Measurements from ENCODE around the gene BCAP31.
"Not testable (repeated sequence)": the region's sequence is repeated elsewhere in the genome, so short reads cannot be mapped to it uniquely, and the experiment has no call there.

Gene BCAP31

GRCh38 chrX:153708415-153708814, 15.8 kb downstream of the BCAP31 start:
- peak; percentile 76 for DNase-seq (ENCODE audit: low spot score)

- DNase-seq (ENCODE audit: low spot score), result no peak
Observed at GRCh38 chrX:153707406-153707805, 16.8 kb downstream of the BCAP31 start.

- no peak for DNase-seq (ENCODE audit: low spot score)
Observed at GRCh38 chrX:153706799-153707198, 17.4 kb downstream of the BCAP31 start.

DNA sequence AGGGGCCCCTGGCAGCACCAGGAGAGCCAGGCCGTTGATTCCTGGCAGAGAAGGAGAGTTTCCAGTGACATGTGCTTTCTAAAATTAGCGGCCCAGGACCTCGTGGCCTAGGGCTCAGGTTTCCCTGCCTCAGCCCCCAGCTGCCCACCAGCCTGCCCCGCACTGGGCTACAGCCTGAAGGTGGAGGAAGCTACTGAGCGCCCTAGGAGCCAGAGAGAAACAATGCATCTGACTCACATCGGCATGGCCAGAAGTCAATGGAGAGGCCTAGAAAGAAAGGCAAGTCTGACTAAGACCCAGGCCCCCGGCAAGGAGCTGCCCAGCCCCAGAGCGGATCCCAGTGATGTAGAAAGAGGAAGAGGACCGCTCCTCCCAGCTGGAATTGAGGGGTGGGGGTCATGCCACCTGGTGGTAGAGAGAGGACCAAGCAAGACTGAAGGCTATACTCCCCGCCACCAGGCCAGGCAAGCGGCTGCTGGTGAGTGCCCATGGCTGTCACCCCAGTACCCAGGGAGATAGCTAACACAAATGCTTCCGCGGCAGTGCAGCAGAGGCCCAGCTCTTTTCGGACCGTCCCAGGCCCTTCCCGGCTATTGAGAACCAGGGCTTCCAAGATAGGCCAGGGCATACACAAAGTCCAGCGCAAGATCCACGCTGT, 18.7 kb downstream of the BCAP31 start:
- not testable (repeated sequence) for DNase-seq (ENCODE audit: low spot score)

GRCh38 chrX:153704631-153705402, 19.4 kb downstream of the BCAP31 start:
- not testable (repeated sequence) for DNase-seq (ENCODE audit: low spot score)

GRCh38 chrX:153704021-153704526, 20.1 kb downstream of the BCAP31 start:
- DNase-seq (ENCODE audit: low spot score), result no peak

DNA sequence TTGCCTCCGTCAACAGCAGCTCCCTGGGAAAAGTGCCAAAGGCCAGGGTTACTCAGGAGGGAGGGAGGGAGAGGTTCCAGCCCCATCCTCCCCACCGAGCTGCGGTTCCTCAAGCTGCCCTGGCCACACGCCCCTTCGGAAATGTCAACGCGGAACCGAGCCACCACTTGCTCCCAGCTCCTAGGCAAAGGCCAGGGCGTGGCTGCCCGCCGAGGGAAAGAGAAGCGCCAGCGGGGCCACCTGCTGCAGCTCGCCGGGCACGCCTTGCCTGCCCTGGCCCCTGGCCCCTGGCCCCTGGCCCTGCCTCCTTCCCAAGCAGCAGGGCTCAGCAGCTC, 21.2 kb downstream of the BCAP31 start:
- no peak for DNase-seq (ENCODE audit: low spot score)

DNA sequence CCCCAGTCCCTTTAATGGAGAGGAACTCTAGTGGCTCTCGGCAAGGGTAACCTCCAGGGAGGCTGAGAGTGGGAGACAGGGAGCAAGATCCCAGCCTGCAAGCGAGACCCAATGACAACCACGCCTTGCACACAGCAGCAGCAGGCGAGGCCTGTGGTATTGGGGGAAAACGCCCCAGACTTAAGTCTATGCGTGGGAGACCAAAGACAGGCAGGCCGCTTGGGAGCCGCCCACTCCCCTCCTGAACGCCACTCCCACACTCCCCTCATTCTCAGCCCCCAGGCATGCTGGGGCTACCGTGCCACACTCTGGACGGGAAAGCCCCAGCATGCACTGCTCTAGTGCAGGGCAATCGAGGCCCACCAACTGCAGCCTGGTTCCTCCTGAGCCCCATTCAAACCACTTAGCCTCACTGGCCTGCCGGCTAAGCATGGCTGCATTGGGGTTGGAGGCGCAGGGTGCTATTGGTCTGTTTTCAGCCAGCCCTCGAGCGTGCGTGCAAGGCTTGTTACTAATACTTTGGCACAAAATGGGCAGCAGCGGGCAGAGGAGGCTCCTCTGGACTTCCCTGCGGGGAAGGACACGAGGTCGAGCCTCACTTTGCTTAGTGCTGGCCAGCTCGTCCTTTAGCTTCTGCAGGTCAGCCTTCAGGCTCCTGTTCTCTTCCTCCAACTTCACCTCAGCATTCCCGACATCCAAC, 21.7 kb downstream of the BCAP31 start:
- DNase-seq (ENCODE audit: low spot score), result no peak

DNA sequence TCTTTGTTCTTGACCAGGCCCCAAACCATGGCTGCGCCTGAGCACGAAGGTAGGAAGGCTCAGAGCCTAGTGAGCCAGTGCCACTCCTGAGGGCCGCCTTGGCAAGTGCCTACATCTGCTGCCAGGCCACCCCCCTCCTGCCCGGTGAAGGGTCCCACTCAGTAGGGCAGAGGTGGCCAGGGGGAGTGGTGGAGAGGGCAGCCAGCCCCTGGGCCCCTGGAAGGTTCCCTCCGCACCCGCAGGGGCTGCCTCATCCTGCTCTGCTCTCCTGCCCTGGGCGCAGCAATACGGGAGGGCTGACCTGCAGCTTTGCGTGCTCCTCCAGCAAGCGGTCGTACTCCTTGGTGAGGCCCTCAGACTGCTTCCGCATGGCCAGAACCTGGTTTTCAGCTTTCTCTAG, 22.5 kb downstream of the BCAP31 start:
- DNase-seq (ENCODE audit: low spot score), result no peak

- DNase-seq (ENCODE audit: low spot score), result no peak
Observed at GRCh38 chrX:153700967-153701366, 23.2 kb downstream of the BCAP31 start.

DNA sequence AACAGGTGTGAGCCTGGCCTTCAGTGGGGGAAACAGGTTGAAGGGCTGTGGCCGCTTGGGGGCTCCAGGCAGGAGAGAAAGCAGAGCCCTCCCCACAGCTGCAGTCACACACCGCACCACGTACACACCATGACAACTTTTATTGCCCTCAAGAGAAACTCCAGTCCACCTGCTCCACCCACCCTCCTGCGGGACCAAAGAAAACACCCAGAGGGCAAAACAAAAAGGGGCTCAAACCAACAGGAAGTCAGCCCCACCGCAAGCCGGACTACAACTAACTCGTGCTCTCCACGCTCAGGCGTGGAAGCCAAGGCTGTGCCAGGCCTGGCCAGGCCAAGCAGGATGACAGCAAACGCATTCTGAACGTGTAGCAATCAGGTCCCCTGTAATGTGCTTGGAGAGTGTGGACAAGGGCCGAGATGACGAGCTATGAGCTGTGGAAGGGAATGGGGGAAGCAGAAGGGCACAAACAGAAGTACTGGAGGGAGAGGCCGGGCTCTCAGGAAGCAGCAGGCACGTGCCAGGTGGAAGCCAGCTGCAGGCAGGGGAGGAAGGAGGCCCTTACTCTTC, 23.7 kb downstream of the BCAP31 start:
- no peak for DNase-seq (ENCODE audit: low spot score)

GRCh38 chrX:153699784-153700371, 24.3 kb downstream of the BCAP31 start:
- DNase-seq (ENCODE audit: low spot score), result not testable (repeated sequence)

- not testable (repeated sequence) for DNase-seq (ENCODE audit: low spot score)
Observed at GRCh38 chrX:153699210-153699783, 24.9 kb downstream of the BCAP31 start.

DNA sequence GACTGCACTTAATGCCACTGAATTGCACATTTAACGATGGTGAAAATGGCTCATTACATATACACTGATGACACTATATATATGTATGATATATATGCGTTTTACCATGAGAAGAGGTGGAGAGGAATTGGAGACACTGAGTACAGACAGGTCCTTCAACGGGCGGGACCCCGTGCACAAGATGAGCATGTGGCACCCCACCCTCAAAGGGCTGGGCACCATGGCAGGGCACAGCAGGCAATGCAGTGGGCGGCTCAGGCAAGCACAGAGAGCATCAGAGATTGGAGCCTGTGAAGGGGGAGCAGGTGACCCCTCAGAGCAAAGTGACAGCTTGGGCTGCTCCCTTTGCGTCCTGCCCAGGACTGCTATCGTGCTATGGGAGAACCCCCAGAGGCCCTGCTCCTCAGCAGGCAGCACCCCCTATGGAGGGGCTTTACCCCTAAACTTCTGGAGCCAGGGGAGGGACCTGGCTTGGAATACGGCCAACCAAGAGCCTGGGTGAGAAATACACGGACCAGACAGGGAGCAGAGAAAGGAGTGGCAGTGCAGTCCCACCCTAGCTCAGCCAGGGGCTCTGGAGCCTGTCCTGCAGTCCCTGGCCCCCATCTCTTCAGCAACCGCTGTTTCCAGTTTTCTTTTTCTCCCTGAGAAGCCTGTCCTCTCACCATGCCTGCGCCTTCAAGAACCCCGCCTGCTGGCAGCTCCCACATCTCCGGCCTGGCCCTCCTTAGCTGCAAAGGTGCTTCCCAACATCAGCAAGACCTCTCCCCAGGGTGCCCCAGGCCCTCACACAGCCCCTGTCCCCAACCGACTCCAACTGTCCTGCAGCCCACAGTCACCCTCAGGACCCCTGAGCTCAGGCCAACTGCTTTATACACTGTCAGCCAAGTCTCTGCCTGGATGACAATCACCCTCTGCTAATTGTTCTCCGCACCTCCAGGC, 26.0 kb downstream of the BCAP31 start:
- DNase-seq (ENCODE audit: low spot score), result no peak

DNA sequence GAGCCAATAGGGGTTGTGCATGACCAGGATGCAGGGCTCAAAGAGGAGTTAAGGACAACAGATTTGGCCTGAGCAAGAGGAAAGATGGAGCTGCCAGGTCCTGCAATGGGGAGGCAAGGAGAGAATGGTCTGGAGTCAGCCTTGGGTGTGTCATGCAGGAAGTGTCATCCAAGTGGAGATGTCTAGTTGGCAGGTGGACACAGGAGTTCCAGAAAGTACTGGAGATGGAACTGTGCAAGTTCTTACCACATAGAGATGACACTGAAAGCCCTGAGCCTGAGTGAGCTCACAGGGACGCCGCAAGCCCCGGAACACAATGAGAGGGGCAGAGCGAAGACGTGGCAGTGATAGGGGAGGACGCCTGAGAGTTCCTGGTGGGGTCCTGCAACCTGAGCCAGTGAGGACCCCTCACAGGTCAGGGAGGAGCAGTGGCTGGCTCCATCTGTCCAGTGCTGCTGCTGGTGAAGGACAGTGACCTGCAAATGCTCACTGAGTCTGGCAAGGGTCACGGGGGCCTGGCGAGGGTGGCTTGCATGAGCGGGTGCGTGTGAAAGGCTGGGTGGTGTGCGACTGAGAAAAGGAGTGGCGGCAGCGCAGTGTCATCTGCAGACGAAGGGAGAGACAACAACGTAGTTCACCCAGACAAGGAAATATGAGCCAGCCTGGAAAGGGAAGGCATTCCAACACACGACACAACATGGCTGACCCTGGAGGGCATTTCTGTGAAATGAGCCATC, 27.0 kb downstream of the BCAP31 start:
- not testable (repeated sequence) for DNase-seq (ENCODE audit: low spot score)

DNA sequence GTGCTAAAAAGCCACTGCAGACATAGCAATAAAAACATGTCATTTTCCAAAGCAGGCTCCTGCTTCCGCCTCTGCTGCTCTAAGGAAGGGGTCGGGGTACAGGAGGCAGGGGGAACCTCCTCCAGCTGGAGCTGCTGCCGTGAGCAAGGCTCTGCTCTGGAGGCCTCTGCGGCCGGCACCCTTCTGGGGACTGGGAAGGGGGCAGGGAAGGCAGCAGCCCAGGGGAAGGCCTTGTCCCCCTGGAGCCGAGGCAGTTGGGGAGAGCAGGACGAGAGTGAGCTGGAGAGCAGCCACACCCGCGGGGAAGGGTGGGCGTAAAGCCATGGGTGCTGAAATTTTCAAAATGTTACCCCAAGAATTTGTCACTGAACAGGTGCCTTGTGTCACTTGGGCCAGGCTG, 27.6 kb downstream of the BCAP31 start:
- not testable (repeated sequence) for DNase-seq (ENCODE audit: low spot score)

DNA sequence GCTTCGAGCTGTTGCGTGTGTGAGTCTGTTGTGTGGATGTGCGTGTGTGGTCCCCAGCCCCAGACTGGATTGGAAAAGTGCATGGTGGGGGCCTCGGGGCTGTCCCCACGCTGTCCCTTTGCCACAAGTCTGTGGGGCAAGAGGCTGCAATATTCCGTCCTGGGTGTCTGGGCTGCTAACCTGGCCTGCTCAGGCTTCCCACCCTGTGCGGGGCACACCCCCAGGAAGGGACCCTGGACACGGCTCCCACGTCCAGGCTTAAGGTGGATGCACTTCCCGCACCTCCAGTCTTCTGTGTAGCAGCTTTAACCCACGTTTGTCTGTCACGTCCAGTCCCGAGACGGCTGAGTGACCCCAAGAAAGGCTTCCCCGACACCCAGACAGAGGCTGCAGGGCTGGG, 28.1 kb downstream of the BCAP31 start:
- DNase-seq (ENCODE audit: low spot score), result no peak

DNA sequence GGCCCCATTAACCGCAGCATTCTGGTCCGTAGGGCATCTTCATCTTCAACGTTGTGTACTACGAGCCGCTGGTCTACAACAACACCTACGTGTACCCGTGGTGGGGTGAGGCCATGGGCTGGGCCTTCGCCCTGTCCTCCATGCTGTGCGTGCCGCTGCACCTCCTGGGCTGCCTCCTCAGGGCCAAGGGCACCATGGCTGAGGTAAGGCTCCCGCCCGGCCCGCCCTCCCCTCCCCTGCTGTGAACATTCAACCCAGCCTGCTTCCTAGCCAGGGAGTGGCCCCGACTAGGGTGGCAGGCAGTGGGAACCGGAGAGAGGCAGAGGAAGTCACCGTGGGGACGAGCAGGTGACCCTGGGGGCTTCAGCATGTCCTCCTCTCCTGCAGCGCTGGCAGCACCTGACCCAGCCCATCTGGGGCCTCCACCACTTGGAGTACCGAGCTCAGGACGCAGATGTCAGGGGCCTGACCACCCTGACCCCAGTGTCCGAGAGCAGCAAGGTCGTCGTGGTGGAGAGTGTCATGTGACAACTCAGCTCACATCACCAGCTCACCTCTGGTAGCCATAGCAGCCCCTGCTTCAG, 29.4 kb downstream of the BCAP31 start:
- DNase-seq (ENCODE audit: low spot score), result no peak

DNA sequence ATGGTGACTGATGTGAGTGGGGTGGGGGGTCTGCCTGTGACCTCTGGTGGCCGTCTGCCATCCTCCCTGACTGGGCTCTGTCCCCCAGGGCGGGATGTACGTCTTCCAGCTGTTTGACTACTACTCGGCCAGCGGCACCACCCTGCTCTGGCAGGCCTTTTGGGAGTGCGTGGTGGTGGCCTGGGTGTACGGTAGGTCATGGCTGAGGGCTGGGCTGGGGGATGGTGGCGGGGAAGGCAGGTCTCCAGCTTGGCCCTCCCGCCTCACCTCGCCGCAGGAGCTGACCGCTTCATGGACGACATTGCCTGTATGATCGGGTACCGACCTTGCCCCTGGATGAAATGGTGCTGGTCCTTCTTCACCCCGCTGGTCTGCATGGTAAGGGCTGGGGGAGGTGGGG, 29.9 kb downstream of the BCAP31 start:
- not testable (repeated sequence) for DNase-seq (ENCODE audit: low spot score)
